VCaP (cell line): ENCODE data around the gene AADACL4.

Experiments used
- H3K27ac ChIP-seq: fragments of 450-650 bp; 2 replicates; pipeline ENCODE4 v1.5.1; 2017
- CTCF ChIP-seq: fragments of 450-650 bp; conservative IDR thresholded peaks from 2 replicates; pipeline ENCODE4 v1.5.1; 2017; ENCODE audit warnings: mild to moderate bottlenecking, moderate library complexity

The AADACL4 gene

GRCh38 chr1:12630946-12631530 is 12.8 kb upstream of the AADACL4 start:
- no peak overlapping the region for H3K27ac ChIP-seq
- TF ChIP-seq CTCF = no peak

GRCh38 chr1:12631571-12631970 is 12.3 kb upstream of the AADACL4 start:
- no peak for TF ChIP-seq CTCF
- no peak overlapping the region for H3K27ac ChIP-seq

- no peak for TF ChIP-seq CTCF
- no peak overlapping the region for H3K27ac ChIP-seq
These were observed 9.7 kb upstream of the AADACL4 start for GRCh38 chr1:12634156-12634555.

GRCh38 chr1:12634696-12635202 is 9.1 kb upstream of the AADACL4 start:
- H3K27ac ChIP-seq = no peak overlapping the region
- TF ChIP-seq CTCF = no peak

- TF ChIP-seq CTCF = no peak
- H3K27ac ChIP-seq = no peak overlapping the region
These were observed 7.6 kb upstream of the AADACL4 start for GRCh38 chr1:12636098-12636950.

- TF ChIP-seq CTCF = no peak
- no peak overlapping the region for H3K27ac ChIP-seq
These were observed 6.2 kb upstream of the AADACL4 start for GRCh38 chr1:12637693-12638092.

- H3K27ac ChIP-seq = no peak overlapping the region
- no peak for TF ChIP-seq CTCF
These were observed 3.5 kb upstream of the AADACL4 start for GRCh38 chr1:12640237-12640957.
